H1 (cell line): ENCODE data around the gene CYP4V2. TPM values are rescaled to one million over a fixed set of nuclear protein-coding genes. Genes with fewer than 3 reads are reported as not detected.

Experiments used
- E2F6 ChIP-seq: IDR thresholded peaks from 2 replicates; pipeline ENCODE4 v1.6.1; 2012; ENCODE audit warnings: inconsistent platforms
- USF2 ChIP-seq: IDR thresholded peaks from 2 replicates; pipeline ENCODE4 v1.6.1; 2011; ENCODE audit warnings: low read length, improper control_type of control experiment
- polyA plus RNA-seq, 7 experiments: library from polyadenylated mRNA; depleted of rRNA in 3 of 7; stranded (reverse) in 5 of 7; unstranded in 2 of 7; fragments of >200 nt in 5 of 7; fragments of 200-250 nt in 2 of 7; gene quantifications; 1 replicate in 5 of 7; 2 replicates in 1 of 7; 4 replicates in 1 of 7; pipeline versions ENCODE4 v1.2.1 to v1.2.3, GENCODE V29; 2011 to 2013; ENCODE audit warnings: missing spikeins in 2 of 7, mixed read lengths in 2 of 7
- total RNA-seq: library from RNA; stranded (reverse); fragmentation: NEBNext Ultra II Directional; extraction: Animal tissue kit (Norgen Biotek cat#: 25700); gene quantifications from 2 replicates; pipeline ENCODE4 v1.2.1, GENCODE V29; 2021

Gene CYP4V2
- total and polyA plus RNA-seq, 2 of the 8 experiments (the other 6 are each of a cell fraction or from before 2014, with no cell fraction given): 0.65 to 1.0 TPM

- TF ChIP-seq USF2 (no peak), E2F6 (no peak)
Observed at GRCh38 chr4:186249785-186250754, 58.7 kb downstream of the CYP4V2 start (continued).
